NT2/D1 (cell line): ENCODE measurements around the gene TSPAN14.
A peak's percentile ranks its signal among the peaks of the same experiment; 100 is the strongest.

ENCODE experiments used
- DNase-seq: peaks from one replicate; pipeline ENCODE4 v3.0.0-alpha.2; 2011; ENCODE audit warnings: low read depth, low spot score
- H3K27me3 ChIP-seq: 2 replicates; pipeline ENCODE4 v1.6.0; 2011; ENCODE audit warnings: mild to moderate bottlenecking; ENCODE audit not compliant: insufficient read length, insufficient read depth
- H3K36me3 ChIP-seq: 2 replicates; pipeline ENCODE4 v1.6.1; 2011; ENCODE audit warnings: mild to moderate bottlenecking, low read length, mixed read lengths; ENCODE audit not compliant: insufficient read depth, insufficient read length
- H3K4me1 ChIP-seq: 2 replicates; pipeline ENCODE4 v1.5.1; 2011; ENCODE audit not compliant: insufficient read depth, insufficient read length
- H3K4me3 ChIP-seq: 2 replicates; pipeline ENCODE4 v1.5.1; 2011; ENCODE audit warnings: low read depth; ENCODE audit not compliant: insufficient read length
- H3K9ac ChIP-seq: 2 replicates; pipeline ENCODE4 v1.6.0; 2011; ENCODE audit warnings: low read depth; ENCODE audit not compliant: insufficient read length
- H3K9me3 ChIP-seq: 2 replicates; pipeline ENCODE4 v1.5.1; 2011; ENCODE audit warnings: mild to moderate bottlenecking, low read length; ENCODE audit not compliant: insufficient read depth
- SUZ12 ChIP-seq: IDR thresholded peaks from 2 replicates; pipeline ENCODE4 v1.6.1; 2011; ENCODE audit not compliant: insufficient read length, insufficient read depth; ENCODE audit errors: extremely low read depth
- YY1 ChIP-seq: IDR thresholded peaks from 2 replicates; pipeline ENCODE4 v1.6.1; 2011; ENCODE audit not compliant: insufficient read length, insufficient read depth
- ZNF274 ChIP-seq: IDR thresholded peaks from 2 replicates; pipeline ENCODE4 v1.6.1; 2011; ENCODE audit warnings: mild to moderate bottlenecking, low read depth, low read length

TSPAN14 gene

GRCh38 chr10:80458638-80459037 lies 4.5 kb downstream of the TSPAN14 start:
- Histone ChIP-seq H3K9ac (no peak overlapping the region), H3K36me3 (peaks cover 12% of the 10 kb centered on the region), H3K4me1 (peaks cover 12% of the 10 kb centered on the region), H3K9me3 (no peaks in the 10 kb centered on the region), H3K27me3 (no peaks in the 10 kb centered on the region), H3K4me3 (no peak overlapping the region)
- DNase-seq, result no peak
- TF ChIP-seq SUZ12 (no peak), ZNF274 (no peak), YY1 (no peak)

GRCh38 chr10:80459047-80459865 lies 5.1 kb downstream of the TSPAN14 start:
- Histone ChIP-seq H3K36me3 (peaks cover 15% of the 10 kb centered on the region), H3K9me3 (no peaks in the 10 kb centered on the region), H3K4me3 (no peak overlapping the region), H3K9ac (peak overlapping the region; percentile 61), H3K27me3 (no peaks in the 10 kb centered on the region), H3K4me1 (peaks cover 16% of the 10 kb centered on the region)
- DNase-seq, result no peak
- TF ChIP-seq ZNF274 (no peak), SUZ12 (no peak), YY1 (no peak)

DNA sequence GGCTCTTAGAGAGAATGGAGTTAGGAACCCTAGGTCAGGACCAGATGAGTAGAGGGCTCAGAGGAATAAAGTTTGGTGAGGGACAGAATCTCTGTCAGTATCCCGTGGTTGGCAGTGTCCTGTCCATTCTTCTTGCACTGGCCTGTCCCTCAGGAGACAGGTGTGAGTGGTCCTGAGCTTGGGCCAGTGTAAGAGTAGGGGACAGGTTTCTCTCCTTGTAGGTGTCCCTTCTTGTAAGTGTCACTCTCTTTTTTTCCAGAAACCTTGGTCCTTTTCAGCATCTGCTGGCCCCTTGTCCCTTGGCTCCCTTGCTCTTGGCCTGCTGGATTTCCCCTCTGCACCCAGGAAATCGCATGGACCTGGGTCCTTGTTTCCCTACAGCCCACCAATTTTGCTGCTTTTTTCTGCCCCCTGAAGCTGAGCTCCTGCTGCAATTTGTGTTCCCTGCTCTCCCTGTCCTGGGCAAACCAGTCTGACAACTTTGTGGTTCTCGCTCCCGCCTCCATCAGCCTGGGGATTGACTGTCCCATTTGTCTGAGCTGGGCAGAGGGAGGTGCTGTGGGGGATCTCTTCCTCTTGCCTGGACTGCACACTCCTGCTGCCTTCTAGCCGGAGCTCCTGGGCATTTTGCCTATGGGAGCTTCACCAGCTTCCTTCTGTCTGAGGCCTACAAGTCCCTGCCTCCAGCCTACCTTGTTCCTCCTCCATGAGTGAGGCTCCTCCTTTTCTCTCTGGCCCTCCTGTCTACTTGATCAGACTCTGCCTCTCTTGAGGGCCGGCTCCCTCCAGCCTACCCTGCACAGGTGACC lies 6.5 kb downstream of the TSPAN14 start:
- H3K9me3 ChIP-seq, result no peaks in the 10 kb centered on the region
- no peak overlapping the region for H3K4me3 ChIP-seq
- peaks cover 20% of the 10 kb centered on the region for H3K4me1 ChIP-seq
- H3K9ac ChIP-seq, result no peak overlapping the region
- peaks cover 15% of the 10 kb centered on the region for H3K36me3 ChIP-seq
- no peak for DNase-seq
- TF ChIP-seq YY1 (no peak), SUZ12 (no peak), ZNF274 (no peak)
- no peaks in the 10 kb centered on the region for H3K27me3 ChIP-seq

DNA sequence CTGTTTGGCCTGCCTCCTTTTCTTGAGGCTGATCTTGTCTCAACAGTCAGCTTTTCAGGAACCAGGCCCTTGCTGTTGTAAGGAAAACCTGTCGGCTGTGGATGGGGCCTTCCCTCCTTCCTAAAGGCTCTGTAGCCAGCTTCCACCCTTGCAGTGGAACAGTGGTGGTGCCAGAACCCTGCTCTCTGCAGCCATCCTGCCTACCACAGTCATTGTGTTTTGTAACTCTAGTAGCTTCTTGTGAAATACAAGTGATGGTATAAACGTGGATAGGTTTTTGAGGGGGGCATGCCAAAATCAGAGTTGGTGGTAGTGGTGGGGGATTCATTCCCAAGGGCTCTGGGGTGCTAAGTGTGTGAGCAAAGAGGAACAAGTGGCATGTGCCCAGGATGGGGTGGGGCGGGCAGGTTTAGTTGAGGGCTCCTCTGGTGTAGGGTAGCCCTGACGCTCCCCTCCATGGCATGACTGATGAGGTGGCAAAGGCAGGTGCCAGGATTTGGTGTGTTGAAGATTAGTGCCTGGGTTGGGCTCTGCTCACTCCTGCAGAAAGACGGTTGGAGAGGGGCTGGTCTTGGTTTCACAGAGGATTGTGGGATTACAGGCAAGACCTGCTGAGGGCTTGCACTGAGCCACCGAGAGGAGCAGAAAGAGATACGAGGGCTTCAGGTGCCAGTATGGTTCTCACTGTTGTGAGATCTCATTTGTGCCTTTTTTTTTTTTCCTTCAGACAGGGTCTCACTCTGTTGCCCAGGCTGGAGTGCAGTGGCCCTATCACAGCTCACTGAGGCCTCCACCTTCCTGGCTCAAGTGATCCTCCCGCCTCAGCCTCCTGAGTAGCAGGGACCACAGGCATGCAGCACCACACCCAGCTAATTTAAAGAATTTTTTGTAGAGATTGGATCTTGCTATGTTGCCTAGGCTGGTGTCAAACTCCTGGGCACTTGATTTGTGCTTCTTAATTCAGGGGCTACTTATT lies 7.4 kb downstream of the TSPAN14 start:
- Histone ChIP-seq H3K4me1 (peaks cover 15% of the 10 kb centered on the region), H3K36me3 (peaks cover 8% of the 10 kb centered on the region), H3K9me3 (no peaks in the 10 kb centered on the region), H3K27me3 (no peaks in the 10 kb centered on the region), H3K4me3 (no peak overlapping the region), H3K9ac (no peak overlapping the region)
- TF ChIP-seq ZNF274 (no peak), YY1 (no peak)
- no peak for DNase-seq

GRCh38 chr10:80462299-80462980 lies 8.3 kb downstream of the TSPAN14 start:
- no peaks in the 10 kb centered on the region for H3K27me3 ChIP-seq
- TF ChIP-seq ZNF274, result no peak
- no peak for TF ChIP-seq YY1
- TF ChIP-seq SUZ12, result no peak
- peaks cover 6% of the 10 kb centered on the region for H3K36me3 ChIP-seq
- H3K9me3 ChIP-seq, result no peaks in the 10 kb centered on the region
- no peak for DNase-seq
- peaks cover 15% of the 10 kb centered on the region for H3K4me1 ChIP-seq
- H3K4me3 ChIP-seq, result no peak overlapping the region
- H3K9ac ChIP-seq, result no peak overlapping the region

- no peak for TF ChIP-seq SUZ12
- no peak for TF ChIP-seq YY1
- TF ChIP-seq ZNF274, result no peak
- Histone ChIP-seq H3K36me3 (peaks cover 4% of the 10 kb centered on the region), H3K4me1 (peaks cover 15% of the 10 kb centered on the region), H3K9ac (no peak overlapping the region), H3K27me3 (no peaks in the 10 kb centered on the region), H3K4me3 (no peak overlapping the region), H3K9me3 (no peaks in the 10 kb centered on the region)
- DNase-seq, result no peak
Observed at GRCh38 chr10:80462981-80463741, 9.1 kb downstream of the TSPAN14 start.
